ENCODE measurements around the gene MRPL49. TPM values are rescaled to one million over a fixed set of nuclear protein-coding genes. Genes with fewer than 3 reads are reported as not detected.

Gene MRPL49
- total and polyA plus RNA-seq, 2 of the 13 experiments (the other 11 are each of a cell fraction or from before 2014, with no cell fraction given): 39.2 to 53.3 TPM

- TF ChIP-seq ZNF891 (CRISPR knock-in tag; IDR thresholded peaks at IDR 0.05) (no peak; the same call in 1 of the 2 replicates), FOSL2 (CRISPR knock-in tag; IDR thresholded peaks at IDR 0.05) (peak; percentile 64), ATF2 (CRISPR knock-in tag; IDR thresholded peaks at IDR 0.05) (no peak), MLXIP (CRISPR knock-in tag; IDR thresholded peaks at IDR 0.05; ENCODE audit: borderline replicate concordance) (no peak; the same call in 1 of the 2 replicates), FIP1L1 (IDR thresholded peaks at IDR 0.05; ENCODE audit: borderline replicate concordance, insufficient read depth, low read depth, low read length) (no peak), ZNF180 (CRISPR knock-in tag; IDR thresholded peaks at IDR 0.05; ENCODE audit: borderline replicate concordance, low read depth) (peak; percentile 84; the same call in 1 of the 2 replicates), SP5 (CRISPR knock-in tag; IDR thresholded peaks at IDR 0.05; ENCODE audit: borderline replicate concordance, low read depth) (no peak), ZNF781 (CRISPR knock-in tag; IDR thresholded peaks at IDR 0.05; ENCODE audit: borderline replicate concordance, not compliant biosample characterization) (peak; percentile 3), PRDM15 (CRISPR knock-in tag; IDR thresholded peaks at IDR 0.05) (peak; percentile 25; the same call in 1 of the 2 replicates), TAF15 (IDR thresholded peaks at IDR 0.05; ENCODE audit: low read depth, low read length, poor library complexity, severe bottlenecking) (no peak), ZNF232 (CRISPR knock-in tag; IDR thresholded peaks at IDR 0.05; ENCODE audit: borderline replicate concordance) (peak; percentile 38; the same call in 1 of the 2 replicates), PCBP2 (optimal IDR thresholded peaks at IDR 0.05; ENCODE audit: low read depth, low read length, poor library complexity, severe bottlenecking) (no peak), FOXK1 (CRISPR knock-in tag; IDR thresholded peaks at IDR 0.05; ENCODE audit: borderline replicate concordance, low read depth) (peak; percentile 73; the same call in 1 of the 2 replicates), ZKSCAN1 (IDR thresholded peaks at IDR 0.05; ENCODE audit: low read length) (no peak)
- TF ChIP-seq, protein P1, sequence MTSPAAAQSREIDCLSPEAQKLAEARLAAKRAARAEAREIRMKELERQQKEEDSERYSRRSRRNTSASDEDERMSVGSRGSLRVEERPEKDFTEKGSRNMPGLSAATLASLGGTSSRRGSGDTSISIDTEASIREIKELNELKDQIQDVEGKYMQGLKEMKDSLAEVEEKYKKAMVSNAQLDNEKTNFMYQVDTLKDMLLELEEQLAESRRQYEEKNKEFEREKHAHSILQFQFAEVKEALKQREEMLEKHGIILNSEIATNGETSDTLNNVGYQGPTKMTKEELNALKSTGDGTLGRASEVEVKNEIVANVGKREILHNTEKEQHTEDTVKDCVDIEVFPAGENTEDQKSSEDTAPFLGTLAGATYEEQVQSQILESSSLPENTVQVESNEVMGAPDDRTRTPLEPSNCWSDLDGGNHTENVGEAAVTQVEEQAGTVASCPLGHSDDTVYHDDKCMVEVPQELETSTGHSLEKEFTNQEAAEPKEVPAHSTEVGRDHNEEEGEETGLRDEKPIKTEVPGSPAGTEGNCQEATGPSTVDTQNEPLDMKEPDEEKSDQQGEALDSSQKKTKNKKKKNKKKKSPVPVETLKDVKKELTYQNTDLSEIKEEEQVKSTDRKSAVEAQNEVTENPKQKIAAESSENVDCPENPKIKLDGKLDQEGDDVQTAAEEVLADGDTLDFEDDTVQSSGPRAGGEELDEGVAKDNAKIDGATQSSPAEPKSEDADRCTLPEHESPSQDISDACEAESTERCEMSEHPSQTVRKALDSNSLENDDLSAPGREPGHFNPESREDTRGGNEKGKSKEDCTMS (CRISPR knock-in tag; conservative IDR thresholded peaks at IDR 0.05): no peak
- TF ChIP-seq, protein P2, sequence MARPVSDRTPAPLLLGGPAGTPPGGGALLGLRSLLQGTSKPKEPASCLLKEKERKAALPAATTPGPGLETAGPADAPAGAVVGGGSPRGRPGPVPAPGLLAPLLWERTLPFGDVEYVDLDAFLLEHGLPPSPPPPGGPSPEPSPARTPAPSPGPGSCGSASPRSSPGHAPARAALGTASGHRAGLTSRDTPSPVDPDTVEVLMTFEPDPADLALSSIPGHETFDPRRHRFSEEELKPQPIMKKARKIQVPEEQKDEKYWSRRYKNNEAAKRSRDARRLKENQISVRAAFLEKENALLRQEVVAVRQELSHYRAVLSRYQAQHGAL (CRISPR knock-in tag; IDR thresholded peaks at IDR 0.05; ENCODE audit: not compliant biosample characterization): no peak
These were observed 12.3 kb downstream of the MRPL49 start, which contains the start of gene SYVN1 (continued) for GRCh38 chr11:65134240-65134951.

Data from HepG2 (cell line).